Neuronal stem cell (in vitro differentiated cells): Measurements from ENCODE around the gene TAMALIN.

Experiments used
- DNase-seq: peaks from one replicate; pipeline ENCODE4 v3.0.0-alpha.2; 2013; ENCODE audit warnings: low spot score
- H2AFZ ChIP-seq: one replicate; pipeline ENCODE4 v1.6.1; 2013; ENCODE audit warnings: mild to moderate bottlenecking, low read length, inconsistent platforms
- H2AK5ac ChIP-seq: 2 replicates; pipeline ENCODE4 v1.6.1; 2013; ENCODE audit warnings: low read depth, mild to moderate bottlenecking, inconsistent platforms, low read length, moderate library complexity, mixed read lengths
- H2BK120ac ChIP-seq: 2 replicates; pipeline ENCODE4 v1.6.1; 2013; ENCODE audit warnings: low read depth, mild to moderate bottlenecking, inconsistent platforms, low read length, moderate library complexity, mixed read lengths
- H2BK12ac ChIP-seq: one replicate; pipeline ENCODE4 v1.6.1; 2013; ENCODE audit warnings: low read length, inconsistent platforms
- H2BK15ac ChIP-seq: 2 replicates; pipeline ENCODE4 v1.6.1; 2013; ENCODE audit warnings: mild to moderate bottlenecking, low read length, inconsistent platforms, mixed read lengths
- H2BK5ac ChIP-seq: one replicate; pipeline ENCODE4 v1.6.1; 2013; ENCODE audit warnings: inconsistent platforms, mild to moderate bottlenecking, low read length, moderate library complexity
- H3K14ac ChIP-seq: one replicate; pipeline ENCODE4 v1.6.1; 2013; ENCODE audit warnings: low read length, inconsistent platforms
- H3K18ac ChIP-seq: 2 replicates; pipeline ENCODE4 v1.6.1; 2013; ENCODE audit warnings: low read length, inconsistent platforms
- H3K23ac ChIP-seq: 2 replicates; pipeline ENCODE4 v1.6.1; 2013; ENCODE audit warnings: low read depth, mild to moderate bottlenecking, mixed read lengths, low read length, inconsistent platforms; ENCODE audit not compliant: poor library complexity
- H3K27ac ChIP-seq: replicated peaks from 3 replicates; pipeline ENCODE4 v1.5.1; 2013; ENCODE audit warnings: low read length, inconsistent platforms
- H3K27me3 ChIP-seq, 3 experiments: 2 replicates each; pipeline ENCODE4 v1.6.1; 2013; ENCODE audit warnings: low read length in 3 of 3, mild to moderate bottlenecking in 2 of 3, inconsistent platforms in 1 of 3, low read depth in 1 of 3, mixed read lengths in 1 of 3, moderate library complexity in 1 of 3; ENCODE audit not compliant: control insufficient read depth in 3 of 3, insufficient read depth in 3 of 3
- H3K36me3 ChIP-seq, 2 donors: replicated peaks in 1 of 2; 2 replicates each; pipeline ENCODE4 v1.6.1; 2013; ENCODE audit warnings: low read length in 2 of 2; ENCODE audit not compliant: control insufficient read depth in 2 of 2, insufficient read depth in 2 of 2
- H3K4ac ChIP-seq: 2 replicates; pipeline ENCODE4 v1.6.1; 2013; ENCODE audit warnings: inconsistent platforms, mild to moderate bottlenecking, low read length, moderate library complexity
- H3K4me1 ChIP-seq, 2 donors: 1 replicate in 1 of 2; 2 replicates in 1 of 2; pipeline ENCODE4 v1.6.1; 2013; ENCODE audit warnings: low read length in 2 of 2, low read depth in 1 of 2; ENCODE audit not compliant: control insufficient read depth in 2 of 2, insufficient read depth in 1 of 2
- H3K4me2 ChIP-seq: one replicate; pipeline ENCODE4 v1.6.1; 2013; ENCODE audit warnings: mild to moderate bottlenecking, low read length, inconsistent platforms; ENCODE audit not compliant: insufficient read depth, poor library complexity, severe bottlenecking
- H3K4me3 ChIP-seq, 2 donors: 2 replicates each; pipeline ENCODE4 v1.5.1; 2013; ENCODE audit warnings: low read length in 2 of 2, mild to moderate bottlenecking in 2 of 2, inconsistent platforms in 1 of 2, moderate library complexity in 1 of 2
- H3K79me1 ChIP-seq: one replicate; pipeline ENCODE4 v1.6.1; 2013; ENCODE audit warnings: low read depth, mild to moderate bottlenecking, inconsistent platforms, low read length, moderate library complexity
- H3K9ac ChIP-seq: one replicate; pipeline ENCODE4 v1.6.1; 2013; ENCODE audit warnings: mild to moderate bottlenecking, low read depth, low read length, inconsistent platforms; ENCODE audit not compliant: poor library complexity
- H3K9me3 ChIP-seq, 2 donors: replicated peaks in 1 of 2; 2 replicates each; pipeline versions ENCODE3 to v1.6.1; 2013; ENCODE audit warnings: low read length in 2 of 2, mild to moderate bottlenecking in 2 of 2, inconsistent platforms in 1 of 2, low read depth in 1 of 2, mixed read lengths in 1 of 2, moderate library complexity in 1 of 2; ENCODE audit not compliant: control insufficient read depth in 2 of 2, insufficient read depth in 1 of 2
- H4K8ac ChIP-seq: one replicate; pipeline ENCODE4 v1.6.1; 2013; ENCODE audit warnings: low read depth, mild to moderate bottlenecking, inconsistent platforms, low read length, moderate library complexity
- H4K91ac ChIP-seq: one replicate; pipeline ENCODE4 v1.6.1; 2013; ENCODE audit warnings: low read length, low read depth, mild to moderate bottlenecking, inconsistent platforms; ENCODE audit not compliant: poor library complexity
- WGBS, 2 donors: extraction: QIAGEN DNeasy Blood & Tissue Kit; methylation state at CpG; one replicate each; pipeline ENCODE4 v1.1.7; 2013; ENCODE audit warnings: missing lambda C conversion rate in 2 of 2, mixed read lengths in 1 of 2; ENCODE audit not compliant: insufficient read length in 2 of 2, insufficient replicate concordance in 1 of 2; ENCODE audit errors: extremely low coverage in 2 of 2; 5-methylcytosine and 5-hydroxymethylcytosine counted together

The TAMALIN gene

DNA sequence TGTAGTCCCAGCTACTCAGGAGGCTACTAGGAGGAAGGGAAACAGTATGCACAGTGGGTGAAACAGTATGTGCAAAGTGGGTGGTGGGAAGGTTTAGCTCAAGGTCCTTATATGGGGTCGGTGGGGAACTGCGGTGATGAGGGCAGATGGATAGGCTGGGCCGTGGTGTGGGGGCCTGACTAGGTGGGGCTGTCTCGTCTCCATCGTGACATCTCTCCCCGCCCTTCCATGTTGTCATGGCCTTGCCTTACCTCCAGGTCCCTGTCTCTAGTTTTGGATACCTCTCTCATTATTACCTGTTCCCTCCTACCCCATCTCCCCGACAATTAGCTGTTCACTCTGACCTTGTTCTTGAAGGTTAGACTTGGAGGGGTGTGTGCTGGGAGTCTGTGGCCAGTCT, 40.1 kb downstream of the TAMALIN start:
- no peak overlapping the region for H3K9ac ChIP-seq
- H4K8ac ChIP-seq: no peak overlapping the region
- no peak overlapping the region for H2AK5ac ChIP-seq
- no peak overlapping the region for H3K14ac ChIP-seq
- H3K9me3 ChIP-seq: no peaks in the 10 kb centered on the region
- H2BK12ac ChIP-seq: no peak overlapping the region
- no peak overlapping the region for H3K27ac ChIP-seq
- H2BK15ac ChIP-seq: no peak overlapping the region
- H3K4me3 ChIP-seq: no peak overlapping the region
- H3K18ac ChIP-seq: no peak overlapping the region
- peaks cover 3 to 12% of the 10 kb centered on the region in 2 donors for H3K4me1 ChIP-seq
- H4K91ac ChIP-seq: no peak overlapping the region
- peaks cover 0 to 15% (median 0%) of the 10 kb centered on the region in 3 experiments for H3K27me3 ChIP-seq
- H3K4ac ChIP-seq: no peak overlapping the region
- H3K23ac ChIP-seq: no peak overlapping the region
- no CpG with 5 or more reads among the region's 7 CpGs for WGBS, 2 donors
- no peak overlapping the region for H2BK120ac ChIP-seq
- no peak overlapping the region for H2AFZ ChIP-seq
- no peak overlapping the region for H3K4me2 ChIP-seq
- H2BK5ac ChIP-seq: no peak overlapping the region
- peaks cover 6 to 30% of the 10 kb centered on the region in 2 donors for H3K36me3 ChIP-seq
- H3K79me1 ChIP-seq: no peaks in the 10 kb centered on the region
- no peak for DNase-seq

DNA sequence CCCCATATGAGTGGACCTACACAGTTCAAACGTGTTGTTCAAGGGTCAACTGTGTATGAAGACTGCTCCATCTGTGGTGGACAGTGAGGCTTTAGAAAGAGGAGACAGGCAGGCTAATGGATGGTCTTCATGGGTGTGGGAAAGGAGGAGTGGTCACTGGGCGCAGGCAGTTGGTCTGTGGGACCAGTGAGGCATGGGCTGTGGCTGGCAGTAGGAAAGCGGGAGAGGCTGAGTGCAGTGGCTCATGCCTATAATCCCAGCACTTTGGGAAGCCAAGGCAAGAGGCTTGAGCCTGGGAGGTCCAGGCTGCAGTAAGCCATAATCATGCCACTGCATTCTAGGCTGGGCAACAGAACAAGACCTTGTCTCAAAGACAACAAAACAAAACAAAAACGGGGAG, 42.5 kb downstream of the TAMALIN start:
- DNase-seq: no peak
- Histone ChIP-seq H3K79me1 (no peaks in the 10 kb centered on the region), H3K18ac (no peak overlapping the region), H4K91ac (no peak overlapping the region), H2BK120ac (no peak overlapping the region), H4K8ac (no peak overlapping the region), H3K23ac (no peak overlapping the region), H3K4me1 (peaks cover 8 to 17% of the 10 kb centered on the region in 2 donors), H3K4me2 (no peak overlapping the region), H3K4ac (no peak overlapping the region), H3K27me3 (peaks cover 0 to 15% (median 0%) of the 10 kb centered on the region in 3 experiments), H3K36me3 (peaks cover 2 to 17% of the 10 kb centered on the region in 2 donors), H3K4me3 (no peak overlapping the region), H2BK5ac (no peak overlapping the region), H2BK12ac (no peak overlapping the region), H2AK5ac (no peak overlapping the region), H3K9ac (peak overlapping the region; percentile 27), H3K9me3 (no peaks in the 10 kb centered on the region), H2AFZ (no peak overlapping the region), H2BK15ac (no peak overlapping the region), H3K27ac (no peak overlapping the region), H3K14ac (no peak overlapping the region)
- no CpG with 5 or more reads among the region's 4 CpGs for WGBS, 2 donors

DNA sequence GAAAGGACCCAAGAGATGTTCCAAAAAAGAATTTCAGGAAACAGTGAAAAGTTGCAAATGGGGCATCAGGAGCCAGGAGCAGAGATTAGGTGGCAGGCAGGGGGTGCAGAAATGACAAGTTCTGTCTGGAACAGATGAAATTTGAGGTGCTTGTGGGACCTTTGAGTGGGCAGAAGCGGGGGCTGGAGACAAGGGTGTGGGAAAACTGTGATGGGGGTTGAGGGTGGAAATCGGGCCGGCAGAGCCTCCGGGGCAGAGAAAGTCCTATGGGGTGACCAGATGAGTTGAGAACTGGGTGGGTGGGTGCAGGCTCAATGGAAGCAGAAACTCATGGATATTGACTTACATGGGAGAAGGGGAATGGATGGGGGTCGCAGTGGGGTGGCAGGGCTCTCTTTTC, 42.9 kb downstream of the TAMALIN start:
- H2BK120ac ChIP-seq: no peak overlapping the region
- DNase-seq: no peak
- WGBS, 2 donors: no CpG with 5 or more reads among the region's 5 CpGs
- H3K27ac ChIP-seq: no peak overlapping the region
- H4K8ac ChIP-seq: no peak overlapping the region
- no peak overlapping the region for H3K4me2 ChIP-seq
- no peak overlapping the region for H3K4me3 ChIP-seq
- H3K23ac ChIP-seq: peak overlapping the region; percentile 2
- peaks cover 8 to 17% of the 10 kb centered on the region in 2 donors for H3K4me1 ChIP-seq
- no peak overlapping the region for H2BK12ac ChIP-seq
- H3K4ac ChIP-seq: no peak overlapping the region
- no peak overlapping the region for H3K18ac ChIP-seq
- H3K9me3 ChIP-seq: no peaks in the 10 kb centered on the region
- H2AFZ ChIP-seq: no peak overlapping the region
- no peak overlapping the region for H2AK5ac ChIP-seq
- no peak overlapping the region for H4K91ac ChIP-seq
- no peaks in the 10 kb centered on the region for H3K79me1 ChIP-seq
- peaks cover 4 to 20% of the 10 kb centered on the region in 2 donors for H3K36me3 ChIP-seq
- no peak overlapping the region for H3K14ac ChIP-seq
- H2BK5ac ChIP-seq: no peak overlapping the region
- no peak overlapping the region for H3K9ac ChIP-seq
- no peak overlapping the region for H2BK15ac ChIP-seq
- peaks cover 0 to 15% (median 0%) of the 10 kb centered on the region in 3 experiments for H3K27me3 ChIP-seq

DNA sequence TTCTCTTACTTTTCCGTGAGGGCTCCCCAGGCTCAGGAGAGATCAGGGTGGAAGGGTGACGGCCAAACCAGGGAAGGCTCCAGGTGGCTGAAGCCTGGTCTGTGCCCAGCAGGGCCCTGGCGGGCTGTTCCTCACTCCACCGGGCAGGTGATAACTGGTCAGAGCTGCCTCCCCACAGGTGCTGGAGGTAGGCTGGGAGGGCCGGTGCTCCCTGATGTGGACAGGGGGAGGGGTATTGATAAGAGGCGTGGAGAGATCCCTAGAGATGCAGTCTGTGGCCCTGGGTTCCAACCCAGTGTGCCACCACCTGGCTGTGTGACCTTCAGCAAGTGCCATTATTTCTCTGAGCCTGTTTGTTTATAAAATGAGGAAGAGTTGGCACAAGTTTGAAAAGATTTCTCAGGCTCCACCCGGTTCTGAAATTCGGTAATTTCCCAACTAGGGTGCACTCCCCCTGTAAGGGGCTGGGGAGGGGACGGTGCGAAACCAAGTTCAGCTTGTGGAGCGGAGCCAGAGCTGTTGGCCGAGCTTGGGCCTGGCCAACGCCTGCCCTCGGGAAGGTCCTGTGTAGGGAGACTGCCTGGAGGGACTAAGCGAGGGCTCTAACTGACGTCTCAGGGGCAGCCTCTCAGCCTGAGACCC, 43.5 kb downstream of the TAMALIN start:
- H3K23ac ChIP-seq: peak overlapping the region; percentile 76
- peaks cover 0 to 15% (median 0%) of the 10 kb centered on the region in 3 experiments for H3K27me3 ChIP-seq
- H2BK15ac ChIP-seq: peak overlapping the region; percentile 72
- no peak for DNase-seq
- H3K18ac ChIP-seq: peak overlapping the region; percentile 99
- H3K27ac ChIP-seq: no peak overlapping the region
- peak overlapping the region; percentile 54 for H2AK5ac ChIP-seq
- H3K4me1 ChIP-seq: peaks cover 8 to 17% of the 10 kb centered on the region in 2 donors
- peak overlapping the region; percentile 71 for H3K4ac ChIP-seq
- no peaks in the 10 kb centered on the region for H3K9me3 ChIP-seq
- peak overlapping the region; percentile 40 for H2BK5ac ChIP-seq
- no peak overlapping the region for H4K8ac ChIP-seq
- peak overlapping the region; percentile 38 to 87 for H3K4me3 ChIP-seq
- peak overlapping the region; percentile 82 for H2BK120ac ChIP-seq
- H3K4me2 ChIP-seq: peak overlapping the region; percentile 100
- peak overlapping the region; percentile 99 for H2BK12ac ChIP-seq
- no CpG with 5 or more reads among the region's 16 CpGs for WGBS, 2 donors
- H3K14ac ChIP-seq: peak overlapping the region; percentile 91
- peaks cover 8 to 22% of the 10 kb centered on the region in 2 donors for H3K36me3 ChIP-seq
- peak overlapping the region; percentile 87 for H2AFZ ChIP-seq
- H3K9ac ChIP-seq: peak overlapping the region; percentile 92
- peak overlapping the region; percentile 50 for H4K91ac ChIP-seq
- no peaks in the 10 kb centered on the region for H3K79me1 ChIP-seq
